DOHH2 (cell line): ENCODE data around the gene CCDC6.

Experiments
- EZH2phosphoT487 ChIP-seq: fragments of 200-600 bp; sonication (generic); IDR thresholded peaks from 2 replicates; pipeline ENCODE4 v1.6.1; 2017; ENCODE audit warnings: borderline replicate concordance, mild to moderate bottlenecking, antibody characterized with exemption, low read length, moderate library complexity, mixed read lengths
- TF ChIP-seq, protein P1 (sequence below): fragments of 200-600 bp; sonication (generic); IDR thresholded peaks from one replicate; pipeline ENCODE4 v1.5.1; 2014; ENCODE audit warnings: antibody characterized with exemption, mild to moderate bottlenecking, low read depth, low read length; ENCODE audit not compliant: poor library complexity, severe bottlenecking

DNA sequence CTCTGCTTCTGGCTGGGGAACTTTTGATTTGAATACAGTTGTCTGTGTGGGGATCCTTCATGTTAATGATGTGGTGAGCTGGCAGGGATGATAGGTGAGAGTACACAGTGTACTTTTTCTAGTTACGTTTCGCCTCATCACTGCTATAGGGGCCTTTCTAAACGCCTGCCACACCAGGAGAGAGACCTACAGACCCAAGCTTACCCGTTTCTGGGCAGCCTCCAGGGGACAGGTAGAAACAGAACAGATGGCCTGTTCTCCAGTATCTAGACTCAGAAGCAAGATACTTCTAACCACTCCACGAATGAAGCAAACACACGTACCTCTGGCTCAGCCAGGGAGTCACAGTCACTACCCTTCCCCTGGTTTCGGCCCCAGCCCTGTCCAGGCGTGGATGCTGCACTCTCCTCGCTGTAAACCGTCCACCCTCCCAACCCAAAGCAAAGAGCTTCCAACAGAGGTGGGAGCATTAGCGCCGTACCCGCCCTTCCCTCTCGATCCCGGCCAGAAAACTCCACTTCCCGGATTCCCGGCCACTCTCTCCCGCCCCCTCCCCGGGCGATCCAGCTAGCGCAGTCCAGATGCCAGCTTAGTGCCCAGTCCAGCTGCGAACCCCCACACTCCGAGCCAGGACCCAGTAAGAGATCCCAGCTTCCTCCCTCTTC, 1.2 kb downstream of the CCDC6 start:
- TF ChIP-seq, protein P1, sequence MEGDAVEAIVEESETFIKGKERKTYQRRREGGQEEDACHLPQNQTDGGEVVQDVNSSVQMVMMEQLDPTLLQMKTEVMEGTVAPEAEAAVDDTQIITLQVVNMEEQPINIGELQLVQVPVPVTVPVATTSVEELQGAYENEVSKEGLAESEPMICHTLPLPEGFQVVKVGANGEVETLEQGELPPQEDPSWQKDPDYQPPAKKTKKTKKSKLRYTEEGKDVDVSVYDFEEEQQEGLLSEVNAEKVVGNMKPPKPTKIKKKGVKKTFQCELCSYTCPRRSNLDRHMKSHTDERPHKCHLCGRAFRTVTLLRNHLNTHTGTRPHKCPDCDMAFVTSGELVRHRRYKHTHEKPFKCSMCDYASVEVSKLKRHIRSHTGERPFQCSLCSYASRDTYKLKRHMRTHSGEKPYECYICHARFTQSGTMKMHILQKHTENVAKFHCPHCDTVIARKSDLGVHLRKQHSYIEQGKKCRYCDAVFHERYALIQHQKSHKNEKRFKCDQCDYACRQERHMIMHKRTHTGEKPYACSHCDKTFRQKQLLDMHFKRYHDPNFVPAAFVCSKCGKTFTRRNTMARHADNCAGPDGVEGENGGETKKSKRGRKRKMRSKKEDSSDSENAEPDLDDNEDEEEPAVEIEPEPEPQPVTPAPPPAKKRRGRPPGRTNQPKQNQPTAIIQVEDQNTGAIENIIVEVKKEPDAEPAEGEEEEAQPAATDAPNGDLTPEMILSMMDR = no peak
- TF ChIP-seq EZH2phosphoT487 = no peak
